Ascending aorta (tissue), 2 donors: ENCODE results near the gene PKIG. TPM values are rescaled to one million over a fixed set of nuclear protein-coding genes. Genes with fewer than 3 reads are reported as not detected.

Source experiments
- DNase-seq, 2 donors: peaks; one replicate each; pipeline ENCODE4 v3.0.0-alpha.2; 2019; ENCODE audit warnings: low spot score in 2 of 2
- H3K27ac ChIP-seq, 2 donors: fragments of 200-600 bp; sonication (generic); one replicate each; pipeline ENCODE4 v1.5.1; 2016 to 2017; ENCODE audit warnings: mild to moderate bottlenecking in 1 of 2
- H3K27me3 ChIP-seq: fragments of 200-600 bp; sonication (generic); one replicate; pipeline ENCODE4 v1.5.1; 2017
- H3K36me3 ChIP-seq, 2 donors: fragments of 200-600 bp; sonication (generic); one replicate each; pipeline ENCODE4 v1.5.1; 2016
- H3K4me1 ChIP-seq, 2 donors: fragments of 200-600 bp; sonication (generic); one replicate each; pipeline ENCODE4 v1.5.1; 2016 to 2017; ENCODE audit warnings: mild to moderate bottlenecking in 1 of 2
- H3K4me3 ChIP-seq, 2 donors: fragments of 200-600 bp; sonication (generic); one replicate each; pipeline ENCODE4 v1.5.1; 2016 to 2017; ENCODE audit warnings: mild to moderate bottlenecking in 1 of 2
- H3K9me3 ChIP-seq, 2 donors: fragments of 200-600 bp; sonication (generic); one replicate each; pipeline ENCODE4 v1.5.1; 2016
- CTCF ChIP-seq, 3 experiments: fragments of 200-600 bp in 2 of 3; fragments of 450-650 bp in 1 of 3; sonication (generic) in 2 of 3; IDR thresholded peaks; one replicate each; pipeline ENCODE4 v1.5.1; 2016 to 2019; ENCODE audit warnings: antibody characterized with exemption in 3 of 3, mild to moderate bottlenecking in 1 of 3, moderate library complexity in 1 of 3
- intact Hi-C: fragments of 100-400 bp; cut with DNase I; formaldehyde crosslinking; loops from one replicate; pipeline ENCODE4 v1.15.1; 2023
- total RNA-seq: library from RNA; depleted of rRNA; stranded (reverse); fragments of >200 nt; gene quantifications from one replicate; pipeline ENCODE4 v1.1.0, GENCODE V29; 2016

PKIG gene
- total RNA-seq, 1 donor from 2014 or later = 84.7 TPM

- Histone ChIP-seq H3K27me3 (no peaks in the 10 kb centered on the region), H3K36me3 (peaks cover 12 to 31% of the 10 kb centered on the region in 2 donors), H3K9me3 (no peaks in the 10 kb centered on the region), H3K27ac (no peak overlapping the region), H3K4me1 (peaks cover 24 to 40% of the 10 kb centered on the region in 2 donors), H3K4me3 (no peak overlapping the region)
- TF ChIP-seq CTCF (IDR thresholded peaks at IDR 0.05) = no peak
- DNase-seq = no peak
- intact Hi-C loops = no loop called here
These were observed 8.8 kb downstream of the PKIG start for GRCh38 chr20:44590980-44591778.

- H3K9me3 ChIP-seq = no peaks in the 10 kb centered on the region
- H3K27ac ChIP-seq = no peak overlapping the region
- no peak overlapping the region for H3K4me3 ChIP-seq
- peaks cover 12 to 31% of the 10 kb centered on the region in 2 donors for H3K36me3 ChIP-seq
- no peak for TF ChIP-seq CTCF (IDR thresholded peaks at IDR 0.05)
- H3K4me1 ChIP-seq = peaks cover 13 to 38% of the 10 kb centered on the region in 2 donors
- no peak for DNase-seq
- intact Hi-C loops = no loop called here
- H3K27me3 ChIP-seq = no peaks in the 10 kb centered on the region
These were observed 10.0 kb downstream of the PKIG start for GRCh38 chr20:44592366-44592765.

GRCh38 chr20:44593751-44594150, 11.4 kb downstream of the PKIG start:
- Histone ChIP-seq H3K27ac (peak overlapping the region; percentile 38 to 61), H3K4me3 (no peak overlapping the region), H3K4me1 (peaks cover 23 to 47% of the 10 kb centered on the region in 2 donors), H3K9me3 (no peaks in the 10 kb centered on the region), H3K36me3 (peaks cover 12 to 31% of the 10 kb centered on the region in 2 donors), H3K27me3 (no peaks in the 10 kb centered on the region)
- DNase-seq = no peak
- no peak for TF ChIP-seq CTCF (IDR thresholded peaks at IDR 0.05)
- intact Hi-C loops = no loop called here

- peaks cover 27 to 57% of the 10 kb centered on the region in 2 donors for H3K4me1 ChIP-seq
These were observed 12.4 kb downstream of the PKIG start for GRCh38 chr20:44594730-44595129.

GRCh38 chr20:44596010-44596409, 13.6 kb downstream of the PKIG start:
- Histone ChIP-seq H3K4me3 (no peak overlapping the region), H3K9me3 (no peaks in the 10 kb centered on the region), H3K27me3 (no peaks in the 10 kb centered on the region), H3K36me3 (peaks cover 5 to 20% of the 10 kb centered on the region in 2 donors), H3K27ac (peak overlapping the region; percentile 97), H3K4me1 (peaks cover 39 to 70% of the 10 kb centered on the region in 2 donors)
- intact Hi-C loops = no loop called here
- TF ChIP-seq CTCF (IDR thresholded peaks at IDR 0.05) = no peak
- no peak for DNase-seq

More at GRCh38 chr20:44594730-44595129, 12.4 kb downstream of the PKIG start:
- Histone ChIP-seq H3K27ac (peak overlapping the region; percentile 38 to 61), H3K36me3 (peaks cover 12 to 31% of the 10 kb centered on the region in 2 donors), H3K9me3 (no peaks in the 10 kb centered on the region), H3K27me3 (no peaks in the 10 kb centered on the region), H3K4me3 (no peak overlapping the region)
- no peak for TF ChIP-seq CTCF (IDR thresholded peaks at IDR 0.05)
- DNase-seq = no peak
- intact Hi-C loops = no loop called here
